Neutrophil (primary cell): ENCODE measurements around the gene FTL.

Source experiments
- H3K27ac ChIP-seq: fragments of 200-600 bp; sonication (generic); 2 replicates; pipeline ENCODE4 v1.5.1; 2016; ENCODE audit warnings: mild to moderate bottlenecking, moderate library complexity
- H3K27me3 ChIP-seq: fragments of 200-600 bp; sonication (generic); 2 replicates; pipeline ENCODE4 v1.6.0; 2016; ENCODE audit warnings: mild to moderate bottlenecking
- H3K36me3 ChIP-seq: fragments of 200-600 bp; sonication (generic); 2 replicates; pipeline ENCODE4 v1.5.1; 2017
- H3K4me1 ChIP-seq, 2 experiments: fragments of 200-600 bp in 1 of 2; sonication (generic) in 1 of 2; 1 replicate in 1 of 2; 2 replicates in 1 of 2; pipeline versions ENCODE4 v1.5.1 to v1.6.1; 2013 to 2016; ENCODE audit warnings: low read depth in 1 of 2, low read length in 1 of 2, mild to moderate bottlenecking in 1 of 2, moderate library complexity in 1 of 2; ENCODE audit not compliant: control insufficient read depth in 1 of 2, insufficient read depth in 1 of 2
- H3K4me3 ChIP-seq, 2 experiments: fragments of 200-600 bp in 1 of 2; sonication (generic) in 1 of 2; 1 replicate in 1 of 2; 2 replicates in 1 of 2; pipeline ENCODE4 v1.5.1; 2013 to 2016; ENCODE audit warnings: low read depth in 1 of 2, low read length in 1 of 2, mild to moderate bottlenecking in 1 of 2, moderate library complexity in 1 of 2
- H3K9me3 ChIP-seq: fragments of 200-600 bp; sonication (generic); 2 replicates; pipeline ENCODE4 v1.5.1; 2016
- TF ChIP-seq, protein P1 (sequence below): fragments of 200-600 bp; sonication (generic); IDR thresholded peaks from 2 replicates; pipeline ENCODE4 v1.5.1; 2016; ENCODE audit warnings: antibody characterized with exemption

FTL gene

DNA sequence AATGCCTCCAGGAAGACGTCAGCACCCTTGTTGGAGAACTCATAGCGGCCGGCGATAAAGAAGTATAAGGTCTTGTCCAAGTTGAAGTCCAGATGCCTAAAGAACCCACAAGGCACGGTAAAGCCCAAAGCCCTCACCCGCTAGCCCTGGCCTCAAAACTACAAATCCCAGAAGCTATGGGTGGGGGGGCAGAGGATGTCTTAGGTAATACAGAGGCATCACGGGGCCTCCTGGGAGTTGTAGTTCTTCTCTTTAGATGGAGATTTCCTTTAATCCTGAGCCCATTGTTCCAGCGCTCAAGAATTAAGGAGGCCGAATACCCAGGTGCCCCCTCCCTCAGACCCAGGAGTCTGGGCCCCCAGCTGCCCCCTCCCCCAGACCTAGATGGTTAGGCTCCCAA lies 17.2 kb downstream of the FTL start:
- H3K4me3 ChIP-seq = no peak overlapping the region
- no peaks in the 10 kb centered on the region for H3K9me3 ChIP-seq
- peaks cover 95% of the 10 kb centered on the region for H3K36me3 ChIP-seq
- TF ChIP-seq, protein P1, sequence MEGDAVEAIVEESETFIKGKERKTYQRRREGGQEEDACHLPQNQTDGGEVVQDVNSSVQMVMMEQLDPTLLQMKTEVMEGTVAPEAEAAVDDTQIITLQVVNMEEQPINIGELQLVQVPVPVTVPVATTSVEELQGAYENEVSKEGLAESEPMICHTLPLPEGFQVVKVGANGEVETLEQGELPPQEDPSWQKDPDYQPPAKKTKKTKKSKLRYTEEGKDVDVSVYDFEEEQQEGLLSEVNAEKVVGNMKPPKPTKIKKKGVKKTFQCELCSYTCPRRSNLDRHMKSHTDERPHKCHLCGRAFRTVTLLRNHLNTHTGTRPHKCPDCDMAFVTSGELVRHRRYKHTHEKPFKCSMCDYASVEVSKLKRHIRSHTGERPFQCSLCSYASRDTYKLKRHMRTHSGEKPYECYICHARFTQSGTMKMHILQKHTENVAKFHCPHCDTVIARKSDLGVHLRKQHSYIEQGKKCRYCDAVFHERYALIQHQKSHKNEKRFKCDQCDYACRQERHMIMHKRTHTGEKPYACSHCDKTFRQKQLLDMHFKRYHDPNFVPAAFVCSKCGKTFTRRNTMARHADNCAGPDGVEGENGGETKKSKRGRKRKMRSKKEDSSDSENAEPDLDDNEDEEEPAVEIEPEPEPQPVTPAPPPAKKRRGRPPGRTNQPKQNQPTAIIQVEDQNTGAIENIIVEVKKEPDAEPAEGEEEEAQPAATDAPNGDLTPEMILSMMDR = no peak
- H3K27me3 ChIP-seq = no peaks in the 10 kb centered on the region
- no peak overlapping the region for H3K27ac ChIP-seq
- H3K4me1 ChIP-seq = no peaks in the 10 kb centered on the region

DNA sequence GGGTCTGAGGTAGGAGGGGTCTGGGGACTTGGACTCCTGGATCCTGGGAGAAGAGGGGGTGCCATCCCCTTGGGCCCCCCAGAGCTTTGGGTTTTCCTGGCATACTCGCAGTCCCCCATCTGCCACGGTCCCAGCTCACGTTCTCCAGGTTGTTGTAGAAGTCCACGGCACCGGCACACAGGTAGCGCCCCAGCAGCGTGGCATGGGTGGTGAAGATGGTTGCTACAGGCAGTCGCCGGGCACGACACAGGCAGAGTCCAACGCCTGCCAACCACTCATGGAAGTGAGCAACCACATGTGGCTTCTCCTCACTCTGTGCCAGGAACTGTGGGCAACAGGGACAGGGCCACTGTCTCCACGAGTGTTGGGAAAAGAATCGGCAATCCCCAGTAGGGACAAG lies 20.6 kb downstream of the FTL start:
- Histone ChIP-seq H3K36me3 (peaks cover 94% of the 10 kb centered on the region), H3K9me3 (no peaks in the 10 kb centered on the region), H3K4me3 (no peak overlapping the region)

DNA sequence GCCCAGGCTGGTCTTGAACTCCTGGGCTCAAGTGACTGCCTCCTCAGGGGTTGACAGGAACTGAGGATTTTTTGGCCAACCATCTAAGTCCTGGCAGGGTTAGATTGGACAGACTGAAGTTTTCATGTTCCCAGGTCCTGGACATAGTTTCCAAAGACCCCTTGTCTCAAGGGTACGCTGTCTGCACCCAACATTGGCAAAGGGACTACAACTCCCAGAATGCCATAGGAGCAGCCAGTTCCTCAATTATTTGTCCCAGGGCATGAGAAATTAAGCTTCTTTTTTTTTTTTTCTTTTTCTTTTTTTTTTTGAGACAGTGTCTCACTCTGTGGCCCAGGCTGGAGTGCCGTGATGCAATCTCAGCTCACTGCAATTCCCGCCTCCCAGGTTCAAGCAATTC lies 21.1 kb downstream of the FTL start:
- Histone ChIP-seq H3K36me3 (peaks cover 91% of the 10 kb centered on the region), H3K27ac (no peak overlapping the region), H3K4me1 (peaks cover 4 to 7% of the 10 kb centered on the region in 2 experiments), H3K9me3 (no peaks in the 10 kb centered on the region), H3K4me3 (no peak overlapping the region), H3K27me3 (no peaks in the 10 kb centered on the region)
- TF ChIP-seq, protein P1 = no peak

More for the DNA sequence above, 20.6 kb downstream of the FTL start:
- H3K4me1 ChIP-seq = peaks cover 0 to 2% of the 10 kb centered on the region in 2 experiments
- H3K27me3 ChIP-seq = no peaks in the 10 kb centered on the region
- no peak overlapping the region for H3K27ac ChIP-seq
- TF ChIP-seq, protein P1 = no peak

DNA sequence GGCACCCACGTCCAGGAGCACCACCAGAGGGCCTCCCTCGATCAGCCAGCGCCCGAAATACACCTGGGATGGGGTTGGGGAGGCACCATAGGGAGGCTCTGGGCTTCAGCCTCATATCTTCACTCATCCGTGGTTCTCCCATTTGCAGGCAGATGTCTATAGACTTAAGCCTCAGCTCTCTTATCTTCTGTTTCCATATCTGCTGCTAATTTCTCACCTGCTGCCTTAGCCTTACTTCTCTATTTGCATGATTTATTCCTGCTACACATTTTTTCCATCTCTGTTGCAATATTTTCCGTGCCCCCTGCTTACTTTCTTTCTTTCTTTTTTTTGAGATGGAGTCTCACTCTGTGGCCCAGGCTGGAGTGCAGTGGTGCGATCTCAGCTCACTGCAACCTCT lies 22.2 kb downstream of the FTL start:
- H3K4me3 ChIP-seq = no peak overlapping the region
- H3K9me3 ChIP-seq = no peaks in the 10 kb centered on the region
- TF ChIP-seq, protein P1 = no peak
- H3K4me1 ChIP-seq = peaks cover 15 to 18% of the 10 kb centered on the region in 2 experiments
- H3K27ac ChIP-seq = no peak overlapping the region
- no peaks in the 10 kb centered on the region for H3K27me3 ChIP-seq
- H3K36me3 ChIP-seq = peaks cover 82% of the 10 kb centered on the region

DNA sequence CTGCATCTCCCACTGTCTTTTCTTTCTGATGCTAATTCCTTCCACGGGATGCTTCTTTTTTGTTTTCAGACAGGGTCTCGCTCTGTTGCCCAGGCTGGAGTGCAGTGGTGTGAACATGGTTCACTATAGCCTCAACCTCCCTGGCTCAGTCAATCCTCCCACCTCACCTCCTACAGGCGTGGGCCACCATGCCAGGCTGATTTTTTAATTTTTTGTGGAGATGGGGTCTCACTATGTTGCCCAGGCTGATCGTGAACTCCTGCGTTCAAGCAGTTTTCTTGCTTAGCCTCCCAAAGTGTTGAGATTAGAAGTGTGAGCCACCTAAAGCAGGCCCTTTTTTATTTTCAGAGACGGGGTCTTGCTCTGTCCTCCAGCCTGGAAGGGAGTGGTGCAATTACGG lies 23.2 kb downstream of the FTL start:
- no peaks in the 10 kb centered on the region for H3K27me3 ChIP-seq
- H3K9me3 ChIP-seq = no peaks in the 10 kb centered on the region
- TF ChIP-seq, protein P1 = no peak
- peaks cover 23 to 24% of the 10 kb centered on the region in 2 experiments for H3K4me1 ChIP-seq
- no peak overlapping the region for H3K4me3 ChIP-seq
- H3K27ac ChIP-seq = no peak overlapping the region
- peaks cover 73% of the 10 kb centered on the region for H3K36me3 ChIP-seq

DNA sequence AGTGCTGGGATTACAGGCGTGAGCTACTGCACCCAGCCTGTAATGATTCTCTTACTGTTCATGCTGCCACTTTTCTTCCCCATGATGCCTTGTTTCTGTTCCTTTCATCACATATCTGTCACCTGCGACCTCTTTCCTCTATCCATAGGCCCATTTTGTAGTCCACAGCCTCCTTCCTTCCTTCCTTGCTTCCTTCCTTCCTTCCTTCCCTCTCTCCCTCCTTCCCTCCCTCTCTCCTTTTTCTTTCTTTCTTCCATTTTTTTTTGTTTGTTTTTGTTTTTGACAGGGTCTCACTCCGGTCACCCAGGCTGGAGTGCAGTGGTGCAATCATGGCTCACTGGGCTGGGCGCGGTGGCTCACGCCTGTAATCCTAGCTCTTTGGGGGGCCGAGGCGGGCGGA lies 23.8 kb downstream of the FTL start:
- Histone ChIP-seq H3K36me3 (peaks cover 67% of the 10 kb centered on the region), H3K27ac (no peak overlapping the region), H3K9me3 (no peaks in the 10 kb centered on the region), H3K4me1 (peaks cover 25 to 27% of the 10 kb centered on the region in 2 experiments), H3K27me3 (no peaks in the 10 kb centered on the region), H3K4me3 (no peak overlapping the region)
- TF ChIP-seq, protein P1 = no peak
